H1 (cell line): ENCODE data around the gene RRM1.

Source experiments
- CEBPB ChIP-seq: IDR thresholded peaks from 2 replicates; pipeline ENCODE4 v1.6.1; 2012; ENCODE audit warnings: low read depth, low read length
- CHD1 ChIP-seq: IDR thresholded peaks from 2 replicates; pipeline ENCODE4 v1.6.1; 2012; ENCODE audit warnings: low read depth, low read length, improper control_type of control experiment
- CTBP2 ChIP-seq: IDR thresholded peaks from 2 replicates; pipeline ENCODE4 v1.7.0; 2011; ENCODE audit warnings: borderline replicate concordance, mild to moderate bottlenecking, moderate library complexity, mixed read lengths, low read length; ENCODE audit not compliant: insufficient read depth, insufficient read length
- CTCF ChIP-seq, 3 experiments: IDR thresholded peaks; 1 replicate in 2 of 3; 2 replicates in 1 of 3; pipeline versions ENCODE4 v1.5.1 to v1.6.1; 2011; ENCODE audit warnings: low read length in 3 of 3, mild to moderate bottlenecking in 3 of 3, inconsistent platforms in 2 of 3, low read depth in 1 of 3, moderate library complexity in 1 of 3; ENCODE audit not compliant: insufficient read depth in 1 of 3; ENCODE audit errors: control extremely low read depth in 1 of 3
- EGR1 ChIP-seq: IDR thresholded peaks from 2 replicates; pipeline ENCODE4 v1.6.1; 2011; ENCODE audit warnings: low read depth, low read length, borderline replicate concordance
- EP300 ChIP-seq, 2 experiments: IDR thresholded peaks; 1 replicate in 1 of 2; 2 replicates in 1 of 2; pipeline ENCODE4 v1.6.1; 2011 to 2012; ENCODE audit warnings: low read depth in 2 of 2, low read length in 2 of 2, mild to moderate bottlenecking in 2 of 2, borderline replicate concordance in 1 of 2, inconsistent platforms in 1 of 2, moderate library complexity in 1 of 2
- EZH2 ChIP-seq: fragments of 200-600 bp; sonication (generic); IDR thresholded peaks from 2 replicates; pipeline ENCODE4 v1.7.1; 2012; ENCODE audit warnings: low read depth, mild to moderate bottlenecking, moderate library complexity, low read length, inconsistent platforms; ENCODE audit not compliant: severe bottlenecking
- GTF2F1 ChIP-seq: IDR thresholded peaks from 2 replicates; pipeline ENCODE4 v1.6.1; 2012; ENCODE audit warnings: low read depth, low read length, improper control_type of control experiment, borderline replicate concordance
- MAFK ChIP-seq: IDR thresholded peaks from 2 replicates; pipeline ENCODE4 v1.6.1; 2012; ENCODE audit warnings: low read depth, mild to moderate bottlenecking, improper control_type of control experiment, low read length
- PHF8 ChIP-seq: fragments of 200-600 bp; sonication (generic); conservative IDR thresholded peaks from 2 replicates; pipeline ENCODE4 v1.7.1; 2012; ENCODE audit warnings: low read depth, mild to moderate bottlenecking, inconsistent platforms, low read length, moderate library complexity
- POLR2A ChIP-seq, 2 experiments: IDR thresholded peaks; 1 replicate in 1 of 2; 2 replicates in 1 of 2; pipeline ENCODE4 v1.6.1; 2011; ENCODE audit warnings: low read depth in 2 of 2, low read length in 2 of 2, mild to moderate bottlenecking in 2 of 2; ENCODE audit errors: control extremely low read depth in 1 of 2
- SP1 ChIP-seq: IDR thresholded peaks from 2 replicates; pipeline ENCODE4 v1.6.1; 2011; ENCODE audit warnings: low read depth, low read length
- TAF1 ChIP-seq: IDR thresholded peaks from 2 replicates; pipeline ENCODE4 v1.6.1; 2011; ENCODE audit warnings: mild to moderate bottlenecking, low read depth, low read length
- USF2 ChIP-seq: IDR thresholded peaks from 2 replicates; pipeline ENCODE4 v1.6.1; 2011; ENCODE audit warnings: low read length, improper control_type of control experiment

GRCh38 chr11:4086575-4087353 is 7.8 kb upstream of the RRM1 start:
- no peak for TF ChIP-seq CTCF (IDR thresholded peaks at IDR 0.05; ENCODE audit: control extremely low read depth in 1 of 3, insufficient read depth in 1 of 3, low read depth in 1 of 3, low read length in 3 of 3)
- no peak for TF ChIP-seq SP1
- TF ChIP-seq POLR2A (IDR thresholded peaks at IDR 0.05; ENCODE audit: control extremely low read depth in 1 of 2, low read depth in 2 of 2, low read length in 2 of 2), result no peak
- no peak for TF ChIP-seq EZH2
- no peak for TF ChIP-seq EP300 (IDR thresholded peaks at IDR 0.05; ENCODE audit: borderline replicate concordance in 1 of 2, low read depth in 2 of 2, low read length in 2 of 2)
- TF ChIP-seq CEBPB, result no peak
- no peak for TF ChIP-seq CHD1
- no peak for TF ChIP-seq MAFK
- no peak for TF ChIP-seq GTF2F1
- no peak for TF ChIP-seq PHF8
- TF ChIP-seq TAF1, result no peak
- TF ChIP-seq CTBP2, result no peak
- TF ChIP-seq USF2, result no peak
- no peak for TF ChIP-seq EGR1
